ENCODE data around the gene HCFC2. TPM values are rescaled to one million over a fixed set of nuclear protein-coding genes. Genes with fewer than 3 reads are reported as not detected.

HCFC2 gene
- total RNA-seq, 1 donor from 2014 or later = 19.4 TPM

GRCh38 chr12:104143002-104143401 is 78.7 kb downstream of the HCFC2 start:
- intact Hi-C loops (cut with DNase I) = no loop called here
- DNase-seq = no peak

DNA sequence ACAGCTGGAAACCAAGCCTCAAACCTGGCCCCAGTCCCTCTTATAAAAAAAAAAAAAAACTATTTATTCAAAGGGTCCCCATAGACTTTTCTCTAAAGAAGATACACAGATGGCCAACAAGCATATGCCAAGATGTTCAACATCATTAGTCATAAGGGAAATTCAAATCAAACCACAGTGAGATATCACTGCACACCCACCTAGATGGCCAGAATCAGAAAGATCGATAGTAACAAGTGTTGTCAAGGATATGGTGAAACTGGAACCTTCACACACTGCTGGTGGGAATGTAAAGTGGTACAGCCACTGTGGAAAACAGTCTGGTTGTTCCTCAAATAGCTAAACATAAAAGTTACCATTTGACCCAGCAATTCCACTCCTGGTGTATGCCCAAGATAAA is 79.6 kb downstream of the HCFC2 start:
- no peak overlapping the region for H3K27ac ChIP-seq
- DNase-seq (no peak), ATAC-seq (no peak)
- H3K27me3 ChIP-seq = no peaks in the 10 kb centered on the region
- no peaks in the 10 kb centered on the region for H3K4me1 ChIP-seq
- TF ChIP-seq, protein P1, sequence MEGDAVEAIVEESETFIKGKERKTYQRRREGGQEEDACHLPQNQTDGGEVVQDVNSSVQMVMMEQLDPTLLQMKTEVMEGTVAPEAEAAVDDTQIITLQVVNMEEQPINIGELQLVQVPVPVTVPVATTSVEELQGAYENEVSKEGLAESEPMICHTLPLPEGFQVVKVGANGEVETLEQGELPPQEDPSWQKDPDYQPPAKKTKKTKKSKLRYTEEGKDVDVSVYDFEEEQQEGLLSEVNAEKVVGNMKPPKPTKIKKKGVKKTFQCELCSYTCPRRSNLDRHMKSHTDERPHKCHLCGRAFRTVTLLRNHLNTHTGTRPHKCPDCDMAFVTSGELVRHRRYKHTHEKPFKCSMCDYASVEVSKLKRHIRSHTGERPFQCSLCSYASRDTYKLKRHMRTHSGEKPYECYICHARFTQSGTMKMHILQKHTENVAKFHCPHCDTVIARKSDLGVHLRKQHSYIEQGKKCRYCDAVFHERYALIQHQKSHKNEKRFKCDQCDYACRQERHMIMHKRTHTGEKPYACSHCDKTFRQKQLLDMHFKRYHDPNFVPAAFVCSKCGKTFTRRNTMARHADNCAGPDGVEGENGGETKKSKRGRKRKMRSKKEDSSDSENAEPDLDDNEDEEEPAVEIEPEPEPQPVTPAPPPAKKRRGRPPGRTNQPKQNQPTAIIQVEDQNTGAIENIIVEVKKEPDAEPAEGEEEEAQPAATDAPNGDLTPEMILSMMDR (IDR thresholded peaks at IDR 0.05) = no peak
- H3K9me3 ChIP-seq = no peaks in the 10 kb centered on the region
- H3K4me3 ChIP-seq = no peak overlapping the region
- no peaks in the 10 kb centered on the region for H3K36me3 ChIP-seq
- intact Hi-C loops (cut with DNase I) = no loop called here

More at GRCh38 chr12:104143002-104143401, 78.7 kb downstream of the HCFC2 start:
- H3K27ac ChIP-seq = no peak overlapping the region
- TF ChIP-seq, protein P1 (IDR thresholded peaks at IDR 0.05) = no peak
- no peaks in the 10 kb centered on the region for H3K36me3 ChIP-seq
- H3K27me3 ChIP-seq = no peaks in the 10 kb centered on the region
- no peaks in the 10 kb centered on the region for H3K9me3 ChIP-seq
- ATAC-seq = no peak
- no peaks in the 10 kb centered on the region for H3K4me1 ChIP-seq
- H3K4me3 ChIP-seq = no peak overlapping the region

- intact Hi-C loops (cut with DNase I) = no loop called here
- no peak for ATAC-seq
- no peaks in the 10 kb centered on the region for H3K27me3 ChIP-seq
- TF ChIP-seq, protein P1 (IDR thresholded peaks at IDR 0.05) = no peak
- H3K27ac ChIP-seq = no peak overlapping the region
- H3K9me3 ChIP-seq = no peaks in the 10 kb centered on the region
- H3K4me1 ChIP-seq = no peaks in the 10 kb centered on the region
- no peak overlapping the region for H3K4me3 ChIP-seq
- DNase-seq = no peak
- H3K36me3 ChIP-seq = no peaks in the 10 kb centered on the region
These were observed 83.0 kb downstream of the HCFC2 start for GRCh38 chr12:104147346-104147745.

DNA sequence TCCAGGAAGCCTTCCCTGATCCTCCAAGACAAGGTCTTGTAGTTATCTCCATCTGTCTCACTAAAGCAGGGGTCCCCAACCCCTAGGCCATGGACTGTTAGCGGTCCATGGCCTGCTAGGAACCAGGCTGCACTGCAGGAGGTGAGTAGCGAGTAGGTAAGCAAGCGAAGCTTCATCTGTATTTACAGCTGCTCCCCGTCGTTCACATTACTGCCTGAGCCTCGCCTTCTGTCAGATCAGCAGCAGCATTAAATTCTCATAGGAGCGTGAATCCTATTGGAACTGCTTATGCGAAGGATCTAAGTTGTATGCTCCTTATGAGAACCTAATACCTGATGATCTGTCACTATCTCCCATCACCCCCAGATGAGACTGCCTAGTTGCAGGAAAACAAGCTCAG is 86.1 kb downstream of the HCFC2 start:
- Histone ChIP-seq H3K36me3 (no peaks in the 10 kb centered on the region), H3K9me3 (no peaks in the 10 kb centered on the region), H3K27me3 (no peaks in the 10 kb centered on the region), H3K27ac (no peak overlapping the region), H3K4me3 (no peak overlapping the region), H3K4me1 (no peaks in the 10 kb centered on the region)
- no peak for ATAC-seq
- DNase-seq = no peak
- intact Hi-C loops (cut with DNase I) = no loop called here
- TF ChIP-seq, protein P1 (IDR thresholded peaks at IDR 0.05) = no peak

GRCh38 chr12:104152685-104153241 is 88.4 kb downstream of the HCFC2 start:
- Histone ChIP-seq H3K36me3 (no peaks in the 10 kb centered on the region), H3K4me1 (no peaks in the 10 kb centered on the region), H3K4me3 (no peak overlapping the region), H3K27ac (no peak overlapping the region), H3K27me3 (no peaks in the 10 kb centered on the region), H3K9me3 (no peaks in the 10 kb centered on the region)
- intact Hi-C loops (cut with DNase I) = no loop called here
- TF ChIP-seq, protein P1 (IDR thresholded peaks at IDR 0.05) = no peak
- DNase-seq = no peak
- ATAC-seq = no peak

- no peak overlapping the region for H3K27ac ChIP-seq
- H3K4me3 ChIP-seq = no peak overlapping the region
- ATAC-seq (peak; percentile 71), DNase-seq (no peak)
- TF ChIP-seq, protein P1 (IDR thresholded peaks at IDR 0.05) = no peak
- intact Hi-C loops (cut with DNase I) = no loop called here
- H3K27me3 ChIP-seq = no peaks in the 10 kb centered on the region
- H3K4me1 ChIP-seq = no peaks in the 10 kb centered on the region
- no peaks in the 10 kb centered on the region for H3K36me3 ChIP-seq
- no peaks in the 10 kb centered on the region for H3K9me3 ChIP-seq
These were observed 90.0 kb downstream of the HCFC2 start for GRCh38 chr12:104154286-104154685.
